ENCODE measurements around the gene WDCP.

WDCP gene

GRCh38 chr2:24012521-24013188, 34.5 kb downstream of the WDCP start:
- Histone ChIP-seq H3K27me3 (peaks cover 59% of the 10 kb centered on the region), H3K27ac (no peak overlapping the region), H3K4me3 (ENCODE audit: low read depth in 1 of 2, low read length in 1 of 2) (no peak overlapping the region), H3K9me3 (no peaks in the 10 kb centered on the region), H3K36me3 (no peaks in the 10 kb centered on the region), H3K4me1 (ENCODE audit: control insufficient read depth in 1 of 2, insufficient read depth in 1 of 2, low read depth in 1 of 2, low read length in 1 of 2) (peaks cover 5 to 11% of the 10 kb centered on the region in 2 experiments)
- no peak for TF ChIP-seq CTCF (IDR thresholded peaks at IDR 0.05)

GRCh38 chr2:24011250-24012104, 35.7 kb downstream of the WDCP start:
- Histone ChIP-seq H3K27ac (no peak overlapping the region), H3K4me3 (ENCODE audit: low read depth in 1 of 2, low read length in 1 of 2) (no peak overlapping the region), H3K36me3 (no peaks in the 10 kb centered on the region), H3K4me1 (ENCODE audit: control insufficient read depth in 1 of 2, insufficient read depth in 1 of 2, low read depth in 1 of 2, low read length in 1 of 2) (peaks cover 5 to 11% of the 10 kb centered on the region in 2 experiments), H3K27me3 (peaks cover 66% of the 10 kb centered on the region), H3K9me3 (no peaks in the 10 kb centered on the region)
- no peak for TF ChIP-seq CTCF (IDR thresholded peaks at IDR 0.05)

DNA sequence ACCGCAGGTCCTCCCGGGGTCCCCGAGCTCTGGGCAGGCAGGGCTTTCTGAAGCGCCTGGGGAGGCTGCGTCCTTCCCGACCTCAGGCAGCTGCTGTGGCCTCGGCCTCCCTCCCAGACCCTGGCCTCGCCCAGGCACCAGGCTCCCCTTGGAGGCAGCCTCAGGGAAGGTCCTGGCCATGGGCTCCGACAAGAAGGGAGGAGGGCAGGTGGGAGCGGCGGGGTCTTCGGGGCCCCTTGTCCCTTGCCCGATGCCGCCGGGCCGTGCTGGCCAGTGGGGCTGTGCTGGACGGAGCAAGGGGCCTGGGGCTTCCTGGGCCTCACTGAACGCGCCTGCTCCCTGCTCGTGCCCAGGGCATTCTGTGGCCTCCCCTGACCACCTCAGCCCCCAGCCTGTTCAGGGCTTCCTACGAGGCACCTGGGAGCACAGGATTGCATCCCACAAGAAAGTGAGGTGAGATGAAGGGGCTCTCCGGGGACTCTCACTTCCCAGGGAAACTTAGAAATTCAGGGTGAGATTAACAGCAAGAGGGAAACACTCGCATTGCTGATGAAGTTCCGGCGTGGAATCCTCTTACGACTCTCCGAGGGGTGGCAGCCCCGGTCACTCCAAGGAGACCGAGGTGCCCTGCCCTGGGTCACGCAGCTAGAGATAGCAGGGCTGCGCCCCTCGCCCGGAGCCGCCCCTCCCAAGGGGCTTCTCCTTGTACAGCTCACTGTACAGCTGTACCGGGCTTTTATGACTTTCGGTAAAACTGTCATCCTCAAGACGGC, 36.5 kb downstream of the WDCP start:
- Histone ChIP-seq H3K9me3 (no peaks in the 10 kb centered on the region), H3K4me1 (ENCODE audit: control insufficient read depth in 1 of 2, insufficient read depth in 1 of 2, low read depth in 1 of 2, low read length in 1 of 2) (peaks cover 5 to 11% of the 10 kb centered on the region in 2 experiments), H3K27ac (no peak overlapping the region), H3K27me3 (peaks cover 66% of the 10 kb centered on the region), H3K4me3 (ENCODE audit: low read depth in 1 of 2, low read length in 1 of 2) (no peak overlapping the region), H3K36me3 (no peaks in the 10 kb centered on the region)
- no peak for TF ChIP-seq CTCF (IDR thresholded peaks at IDR 0.05)

- no peak within 1 kb of the TSS for H3K4me3 ChIP-seq (ENCODE audit: low read depth in 1 of 2, low read length in 1 of 2)
These were observed 37.3 kb downstream of the WDCP start, which contains the start of gene MFSD2B for GRCh38 chr2:24009680-24010476. MFSD2B (plus strand) TSS chr2:24010085; CDS start chr2:24010097, 12 bp downstream.

More at GRCh38 chr2:24009680-24010476, 37.3 kb downstream of the WDCP start, which contains the start of gene MFSD2B:
- peaks cover 5 to 11% of the 10 kb centered on the region in 2 experiments for H3K4me1 ChIP-seq (ENCODE audit: control insufficient read depth in 1 of 2, insufficient read depth in 1 of 2, low read depth in 1 of 2, low read length in 1 of 2)
- H3K9me3 ChIP-seq = no peaks in the 10 kb centered on the region
- H3K27ac ChIP-seq = no peak within 1 kb of the TSS
- H3K36me3 ChIP-seq = no peaks in the 10 kb centered on the region
- H3K27me3 ChIP-seq = peaks cover 66% of the 10 kb centered on the region
- no peak for TF ChIP-seq CTCF (IDR thresholded peaks at IDR 0.05)
